Measurements from ENCODE around the gene MEG3. TPM values are rescaled to one million over a fixed set of nuclear protein-coding genes. Genes with fewer than 3 reads are reported as not detected.

The MEG3 gene
- total and polyA plus RNA-seq, 2 donors (not counting 3 experiments of a cell fraction or from before 2014, with no cell fraction given): 378 to 508 TPM

- no peaks in the 10 kb centered on the region for H3K79me2 ChIP-seq (ENCODE audit: control insufficient read depth, insufficient read depth, low read length)
- BruUV-seq (replicated peaks): no TSS peak
- DNase-seq (ENCODE audit: low read depth, low spot score) (peak; percentile 53), FAIRE-seq (no peak)
- dilution Hi-C loops (cut with MboI; ENCODE audit: extremely low pct_ligation_motif_present, low sequenced_read_pairs): no loop called here
- TF ChIP-seq GATA2 (IDR thresholded peaks at IDR 0.05; ENCODE audit: insufficient read depth, insufficient read length, low read depth, low read length) (no peak), CTCF (IDR thresholded peaks at IDR 0.05; ENCODE audit: extremely low read depth in 1 of 2, insufficient read depth in 1 of 2, low read depth in 1 of 2, low read length in 2 of 2) (peak; percentile 3 to 18)
- no peak overlapping the region for H3K9ac ChIP-seq (replicated peaks; ENCODE audit: extremely low read depth, insufficient read depth, low read length)
- POLR2A ChIA-PET: interaction anchor here (0.5 to 0.6 kb wide), 2 partner anchors 23 to 400 kb away, joined by 6 to 7 read pairs; no protein-coding TSS in a partner anchor
- H3K4me2 ChIP-seq (ENCODE audit: insufficient read depth, low read length): peak overlapping the region; percentile 25
- H4K20me1 ChIP-seq (replicated peaks; ENCODE audit: control insufficient read depth, extremely low read depth, insufficient read depth, low read length): no peaks in the 10 kb centered on the region
- H3K27ac ChIP-seq (ENCODE audit: insufficient read depth, low read depth, low read length): no peak overlapping the region
- H3K4me1 ChIP-seq (ENCODE audit: control insufficient read depth, extremely low read depth, insufficient read depth, low read length): peaks cover 13% of the 10 kb centered on the region
- H3K9me3 ChIP-seq (replicated peaks; ENCODE audit: control insufficient read depth, insufficient read depth, low read length): no peaks in the 10 kb centered on the region
- no peak overlapping the region for H3K4me3 ChIP-seq (replicated peaks in 1 of 3; ENCODE audit: insufficient read depth in 1 of 3, low read depth in 1 of 3, low read length in 3 of 3)
- peaks cover 0 to 19% of the 10 kb centered on the region in 2 experiments for H3K36me3 ChIP-seq (ENCODE audit: control insufficient read depth in 2 of 2, extremely low read depth in 1 of 2, insufficient read depth in 2 of 2, low read length in 2 of 2)
- no peak overlapping the region for H2AFZ ChIP-seq (ENCODE audit: low read depth, low read length)
- peaks cover 2 to 6% of the 10 kb centered on the region in 2 experiments for H3K27me3 ChIP-seq (ENCODE audit: control insufficient read depth in 2 of 2, insufficient read depth in 2 of 2, low read length in 2 of 2)
- intact Hi-C loops (cut with micrococcal nuclease): loop anchor here (1.0 to 5.0 kb wide), 6 partner anchors 49 to 729 kb away; no protein-coding TSS in a partner anchor
- CTCF ChIA-PET: interaction anchor here (0.7 to 3.7 kb wide), 11 partner anchors 12 to 515 kb away, joined by 3 to 15 read pairs (median 4); no protein-coding TSS in a partner anchor
- H3K9me1 ChIP-seq (replicated peaks; ENCODE audit: control insufficient read depth, extremely low read depth, insufficient read depth, low read length): no peaks in the 10 kb centered on the region
These were observed 74.2 kb downstream of the MEG3 start for GRCh38 chr14:100899884-100900771.
